Measurements from ENCODE around the gene SYNM.

Gene SYNM

DNA sequence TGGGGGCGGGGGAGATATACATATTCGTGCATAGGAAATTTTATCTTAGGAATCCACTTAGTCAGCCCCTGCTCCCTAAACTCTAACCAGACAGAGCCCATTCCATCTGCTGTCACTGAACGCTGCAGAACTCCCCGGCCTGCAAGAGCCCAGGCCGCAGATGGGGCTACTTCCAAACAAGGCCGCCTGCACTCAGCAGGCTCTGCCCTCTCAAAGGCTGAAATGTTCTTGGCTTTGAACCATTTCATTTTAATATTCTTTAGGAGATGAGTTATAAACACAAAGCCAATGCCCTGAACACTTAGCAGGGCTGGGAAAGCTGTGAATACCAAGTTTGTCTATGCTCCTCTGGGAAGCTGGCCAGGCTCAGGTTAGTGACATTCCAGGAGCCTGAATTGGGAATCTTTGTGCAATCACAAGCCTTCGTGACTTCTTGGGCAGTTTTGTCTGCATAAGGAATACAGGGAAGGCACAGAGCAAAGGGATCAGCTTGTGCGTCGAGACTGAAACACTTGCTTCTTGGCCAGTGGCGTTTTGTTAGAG lies 65.0 kb downstream of the SYNM start:
- peak in 1 of 14 donors; percentile 7 for DNase-seq

DNA sequence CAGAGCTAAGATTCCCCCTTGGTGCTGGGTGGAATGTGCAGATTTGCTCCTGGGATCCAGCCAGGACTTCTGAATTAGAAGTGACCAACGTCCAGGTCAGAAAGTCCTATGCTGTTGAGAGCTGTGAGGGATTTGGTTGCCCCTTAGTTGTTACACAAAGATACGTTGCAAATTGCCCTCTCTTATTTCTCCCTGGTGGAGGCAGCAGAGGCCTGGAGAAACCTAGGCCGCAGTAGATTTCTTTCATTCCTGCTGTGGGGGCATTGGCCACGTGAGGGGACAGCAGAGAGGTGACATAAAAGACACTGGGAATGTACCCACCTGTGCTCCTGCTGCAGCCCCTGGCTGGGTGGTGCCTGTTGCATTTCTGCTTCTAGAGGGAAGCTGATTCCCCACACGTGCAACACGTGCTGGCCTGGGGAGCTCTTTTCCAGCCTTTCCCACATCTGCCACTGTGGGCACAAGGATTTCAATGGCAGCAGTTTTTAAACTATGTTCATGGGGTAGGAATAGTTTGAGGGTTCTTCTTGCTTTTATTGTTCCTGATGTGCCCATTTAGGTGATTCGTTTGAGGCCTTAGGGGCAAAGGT lies 65.7 kb downstream of the SYNM start:
- DNase-seq, result no peak

DNA sequence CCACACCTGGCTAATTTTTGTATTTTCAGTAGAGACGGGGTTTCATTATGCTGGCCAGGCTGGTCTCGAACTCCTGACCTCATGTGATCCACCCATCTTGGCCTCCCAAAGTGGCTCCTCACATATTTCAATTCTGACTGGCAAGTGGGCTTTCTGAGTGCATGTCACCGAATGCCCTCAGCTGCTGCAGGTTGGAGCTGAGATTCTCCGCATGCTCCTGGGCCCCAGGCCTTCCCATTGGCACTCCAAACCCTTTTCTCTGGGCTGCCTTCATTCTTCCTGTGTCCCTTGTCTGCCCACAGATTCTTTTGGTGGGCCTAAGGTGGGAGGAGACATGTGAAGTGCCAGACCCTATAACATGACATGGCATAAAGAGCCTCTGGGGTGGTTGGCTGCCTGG lies 67.3 kb downstream of the SYNM start:
- no peak for DNase-seq

DNA sequence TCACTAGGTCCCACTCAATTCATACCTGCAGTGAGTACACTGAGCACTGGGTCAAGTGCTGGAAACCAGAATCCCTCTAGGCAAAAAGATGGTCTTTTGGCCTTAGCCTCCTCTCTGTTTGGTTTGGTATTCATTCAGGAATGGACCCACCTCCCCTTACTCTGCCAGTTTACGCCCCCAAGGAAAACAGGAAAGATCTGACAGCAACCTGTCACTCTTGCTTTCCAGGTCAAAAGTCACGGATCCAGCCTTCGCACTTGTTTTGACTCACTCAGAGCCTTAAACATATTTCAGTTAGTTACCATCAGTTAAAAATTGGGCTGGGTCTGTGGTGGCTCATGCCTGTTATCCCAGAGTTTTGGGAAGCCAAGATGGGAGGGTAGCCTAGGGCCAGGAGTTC lies 68.1 kb downstream of the SYNM start:
- no peak for DNase-seq

DNA sequence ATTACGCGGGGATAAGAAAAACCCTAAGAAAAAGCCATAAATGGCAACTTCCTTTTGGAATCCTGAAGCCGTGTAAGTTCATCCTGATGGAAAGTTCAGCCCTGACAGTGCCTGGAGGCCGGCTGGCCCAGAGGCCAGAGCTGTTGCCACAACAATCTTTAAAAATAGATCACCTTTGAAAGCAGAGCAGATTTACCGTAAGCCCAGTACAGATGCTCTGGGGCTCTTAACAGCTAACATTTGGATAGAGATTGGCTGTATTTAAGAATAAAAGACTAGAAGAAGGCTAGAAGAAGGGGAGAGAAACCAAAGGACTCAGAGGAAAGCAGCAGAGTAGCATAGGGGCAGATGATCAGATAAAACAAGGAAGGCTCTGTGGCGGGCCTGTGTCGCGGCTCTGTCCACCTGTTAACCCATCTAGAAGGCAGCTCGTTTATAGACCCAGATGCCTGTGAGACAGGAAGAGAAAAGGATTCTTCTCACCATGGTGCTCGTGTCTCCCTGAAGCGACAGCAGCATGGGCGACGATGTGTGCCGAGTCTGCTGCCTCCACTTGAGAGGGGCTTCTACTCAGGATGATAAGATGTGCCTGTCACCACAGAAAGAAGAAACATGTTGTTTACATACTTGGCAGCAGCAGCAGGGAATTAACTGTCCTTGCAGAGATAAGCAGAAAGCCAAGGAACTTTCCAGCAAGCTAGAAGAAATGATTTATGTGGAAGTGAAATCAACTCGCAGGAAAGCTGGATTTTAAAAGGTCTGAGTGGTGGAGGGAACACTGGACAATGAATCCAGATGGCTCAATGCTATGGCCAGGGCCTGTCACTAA lies 69.9 kb downstream of the SYNM start:
- no peak for DNase-seq

DNA sequence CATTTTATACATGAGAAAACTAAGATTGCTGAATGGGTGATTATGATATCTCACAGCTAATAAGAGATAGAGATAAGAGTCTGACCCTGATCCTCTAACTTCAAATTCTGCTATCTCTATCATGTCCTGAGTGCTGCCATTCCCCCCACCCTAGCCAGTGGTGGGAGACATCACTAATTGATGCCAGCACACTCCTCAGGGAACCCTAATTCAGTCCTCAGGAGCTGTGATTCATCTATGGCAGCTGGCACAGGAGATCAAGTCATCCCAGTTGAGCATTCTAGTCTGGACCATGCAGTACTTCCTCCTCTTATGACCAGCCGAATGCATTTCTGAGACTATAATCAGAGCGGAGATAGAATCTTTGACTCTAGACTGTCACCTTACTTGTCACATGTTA lies 71.9 kb downstream of the SYNM start:
- DNase-seq, result no peak

DNA sequence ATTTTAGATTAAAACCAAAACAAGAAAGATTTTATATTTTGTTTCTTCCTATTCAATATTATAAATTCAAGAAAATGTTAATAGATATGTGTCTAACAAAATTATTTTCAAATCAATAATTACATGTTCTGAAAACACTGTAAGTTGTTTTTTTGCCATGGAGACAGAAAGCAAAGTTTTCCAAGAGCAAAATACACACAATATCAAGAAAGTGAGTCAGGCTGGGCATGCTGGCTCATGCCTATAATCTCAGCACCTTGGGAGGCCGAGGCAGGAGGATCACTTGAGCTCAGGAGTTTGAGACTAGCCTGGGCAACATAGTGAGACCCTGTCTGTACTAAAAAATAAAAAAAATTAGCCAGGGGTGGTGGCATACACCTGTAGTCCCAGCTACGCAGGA lies 72.8 kb downstream of the SYNM start:
- no peak for DNase-seq

DNA sequence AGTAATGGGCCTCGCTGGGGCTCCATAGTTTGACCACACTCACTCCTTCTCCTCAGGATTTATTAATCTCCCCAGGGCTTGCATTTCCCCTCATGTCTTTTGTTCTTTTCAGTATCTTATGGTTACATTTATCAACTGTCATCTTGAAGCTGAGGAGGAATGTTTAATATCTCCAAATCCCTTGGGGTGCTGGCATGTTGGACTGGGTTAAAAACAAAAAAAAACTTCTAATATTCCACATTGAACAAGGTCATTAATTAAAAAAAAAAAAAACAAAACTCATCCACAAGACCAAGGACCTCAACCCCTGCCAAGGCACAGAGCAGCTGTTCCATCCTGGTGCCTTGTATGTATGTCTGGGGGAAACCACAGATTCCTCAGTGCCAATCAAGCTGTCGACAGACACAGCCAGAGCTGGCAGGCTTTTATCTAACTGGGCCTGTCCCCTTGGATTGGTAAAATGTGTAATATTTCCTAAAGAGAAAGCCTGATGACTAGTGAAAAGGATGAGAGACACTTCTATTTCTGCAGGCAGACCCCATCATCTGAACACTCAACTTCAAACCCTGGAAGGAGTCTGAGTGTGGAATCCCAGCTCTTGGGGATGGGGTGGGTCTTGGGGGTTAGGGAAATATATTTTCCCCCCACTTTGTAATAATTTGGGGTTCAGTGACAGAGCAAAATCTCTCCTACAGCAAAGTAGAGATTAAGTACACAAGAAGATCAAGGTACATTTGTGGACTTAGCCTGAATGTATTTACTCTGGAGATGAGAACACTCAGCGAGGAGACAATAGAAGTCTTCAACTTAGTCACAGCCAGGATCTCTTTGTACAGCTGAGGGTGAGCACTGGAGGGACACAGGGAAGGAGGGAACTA lies 75.4 kb downstream of the SYNM start:
- no peak for DNase-seq

DNA sequence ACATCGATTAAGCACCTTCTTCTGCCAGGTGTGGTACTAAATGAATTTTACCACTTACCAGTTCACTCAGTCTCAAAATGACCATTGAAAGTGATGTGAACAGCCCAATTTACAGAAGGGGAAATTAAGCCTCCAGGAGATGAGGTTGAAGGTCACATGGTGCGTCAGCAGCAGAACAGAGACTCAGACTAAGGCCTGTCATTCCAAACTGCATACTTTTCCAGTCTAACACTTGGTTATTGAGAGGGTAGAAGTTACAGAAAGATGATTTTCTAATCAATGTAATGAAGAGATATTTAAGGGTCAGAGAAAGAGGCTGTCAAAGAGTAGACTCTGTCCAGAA lies 76.1 kb downstream of the SYNM start:
- no peak for DNase-seq

DNA sequence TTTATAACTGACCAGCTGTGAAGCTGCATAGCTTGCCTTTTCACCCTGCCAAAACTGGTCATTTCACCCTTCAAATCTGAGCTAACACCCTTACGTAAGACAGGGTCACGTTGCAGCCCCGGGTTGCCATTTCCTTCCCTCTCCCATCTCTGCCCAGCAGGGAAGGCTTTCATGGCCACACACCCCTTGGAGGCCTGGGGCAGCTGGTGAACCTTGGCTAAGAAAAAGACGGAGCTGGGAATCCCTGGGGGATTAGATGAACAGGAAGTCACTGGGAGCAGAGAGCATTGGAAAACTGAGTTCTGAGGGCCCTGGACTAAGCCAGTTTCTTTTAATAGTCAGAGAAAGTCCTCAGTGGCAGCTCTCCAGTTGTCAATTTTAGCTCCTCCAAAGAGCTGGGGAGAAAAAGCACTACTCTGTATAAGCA lies 76.7 kb downstream of the SYNM start:
- peak in 1 of 14 donors; percentile 28 for DNase-seq

DNA sequence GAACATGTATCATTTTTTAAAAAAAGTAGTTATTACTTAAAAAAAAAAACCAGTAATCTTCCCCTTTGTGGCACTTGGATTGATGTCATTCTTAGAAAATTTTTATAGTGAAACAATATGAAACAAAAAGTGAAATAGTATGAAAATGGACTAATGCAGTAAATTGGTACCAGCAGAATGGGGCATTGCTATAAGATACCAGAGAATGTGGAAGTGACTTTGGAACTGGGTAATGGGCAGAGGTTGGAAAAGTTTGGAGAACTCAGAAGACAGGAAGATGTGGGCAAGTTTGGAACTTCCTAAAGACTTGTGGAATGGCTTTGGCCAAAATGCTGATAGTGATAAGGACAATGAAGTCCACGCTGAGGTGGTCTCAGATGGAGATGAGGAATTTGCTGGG lies 77.9 kb downstream of the SYNM start:
- DNase-seq, result no peak

Measured in C1 segment of cervical spinal cord (tissue), 14 donors.